ENCODE results near the gene PSEN1. TPM values are rescaled to one million over a fixed set of nuclear protein-coding genes. Genes with fewer than 3 reads are reported as not detected.

PSEN1 gene
- total RNA-seq, 1 experiment from 2014 or later = 41.4 TPM

- ATAC-seq = no peak
These were observed 34.4 kb downstream of the PSEN1 start for GRCh38 chr14:73170686-73171085.

GRCh38 chr14:73172500-73172899 is 36.2 kb downstream of the PSEN1 start:
- no peaks in the 10 kb centered on the region for H3K79me2 ChIP-seq (ENCODE audit: low read length)
- BruUV-seq (replicated peaks) = no TSS peak
- no peaks in the 10 kb centered on the region for H3F3A ChIP-seq (ENCODE audit: low read length, unreplicated experiment)
- no peaks in the 10 kb centered on the region for H3K9me2 ChIP-seq (replicated peaks; ENCODE audit: low read length)
- H3K36me3 ChIP-seq (ENCODE audit: low read depth, low read length) = peaks cover 41% of the 10 kb centered on the region
- ChIA-PET CTCF (interaction anchor here (0.6 to 2.0 kb wide), 16 partner anchors 9 to 286 kb away, joined by 3 to 32 read pairs (median 6); partner anchors contain the start of gene NUMB), POLR2A (ENCODE audit: unreplicated experiment) (interaction anchor here (0.6 kb wide), 1 partner anchor 124 kb away, joined by 3 read pairs; no protein-coding TSS in a partner anchor)
- peaks cover 7% of the 10 kb centered on the region; the same call in 1 of the 2 replicates for H4K20me1 ChIP-seq (ENCODE audit: low read length)
- no peak overlapping the region for H2AFZ ChIP-seq (ENCODE audit: low read length)
- DNase-seq = no peak
- H3K4me1 ChIP-seq (ENCODE audit: insufficient read depth, low read length) = no peaks in the 10 kb centered on the region
- H3K4me3 ChIP-seq (ENCODE audit: low read length) = no peak overlapping the region
- no peaks in the 10 kb centered on the region for H3K27me3 ChIP-seq (ENCODE audit: low read length)
- TF ChIP-seq EZH2 (IDR thresholded peaks at IDR 0.05; ENCODE audit: low read length, unreplicated experiment) (no peak), EZH2phosphoT487 (IDR thresholded peaks at IDR 0.05; ENCODE audit: borderline replicate concordance, low read length) (no peak)
- TF ChIP-seq, protein P1, sequence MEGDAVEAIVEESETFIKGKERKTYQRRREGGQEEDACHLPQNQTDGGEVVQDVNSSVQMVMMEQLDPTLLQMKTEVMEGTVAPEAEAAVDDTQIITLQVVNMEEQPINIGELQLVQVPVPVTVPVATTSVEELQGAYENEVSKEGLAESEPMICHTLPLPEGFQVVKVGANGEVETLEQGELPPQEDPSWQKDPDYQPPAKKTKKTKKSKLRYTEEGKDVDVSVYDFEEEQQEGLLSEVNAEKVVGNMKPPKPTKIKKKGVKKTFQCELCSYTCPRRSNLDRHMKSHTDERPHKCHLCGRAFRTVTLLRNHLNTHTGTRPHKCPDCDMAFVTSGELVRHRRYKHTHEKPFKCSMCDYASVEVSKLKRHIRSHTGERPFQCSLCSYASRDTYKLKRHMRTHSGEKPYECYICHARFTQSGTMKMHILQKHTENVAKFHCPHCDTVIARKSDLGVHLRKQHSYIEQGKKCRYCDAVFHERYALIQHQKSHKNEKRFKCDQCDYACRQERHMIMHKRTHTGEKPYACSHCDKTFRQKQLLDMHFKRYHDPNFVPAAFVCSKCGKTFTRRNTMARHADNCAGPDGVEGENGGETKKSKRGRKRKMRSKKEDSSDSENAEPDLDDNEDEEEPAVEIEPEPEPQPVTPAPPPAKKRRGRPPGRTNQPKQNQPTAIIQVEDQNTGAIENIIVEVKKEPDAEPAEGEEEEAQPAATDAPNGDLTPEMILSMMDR (conservative IDR thresholded peaks at IDR 0.05; ENCODE audit: low read depth, low read length) = no peak
- peak; percentile 13; the same call in 1 of the 2 replicates for ATAC-seq
- no peak overlapping the region for H3K4me2 ChIP-seq (ENCODE audit: low read length)
- no peak overlapping the region for H3K27ac ChIP-seq (ENCODE audit: low read length)
- intact Hi-C loops (cut with micrococcal nuclease) = loop anchor here (2.0 to 5.0 kb wide), 2 partner anchors 40 to 66 kb away; no protein-coding TSS in a partner anchor
- H3K9me3 ChIP-seq (ENCODE audit: low read length) = no peaks in the 10 kb centered on the region
- H3K9ac ChIP-seq (ENCODE audit: low read length) = no peak overlapping the region

More at GRCh38 chr14:73170686-73171085, 34.4 kb downstream of the PSEN1 start:
- H2AFZ ChIP-seq (ENCODE audit: low read length) = no peak overlapping the region
- H3K9me2 ChIP-seq (replicated peaks; ENCODE audit: low read length) = no peaks in the 10 kb centered on the region
- H4K20me1 ChIP-seq (ENCODE audit: low read length) = 0 out of 2 replicates have a peak, but pooled peaks cover 7% of the 10 kb centered on the region
- TF ChIP-seq, protein P1 (conservative IDR thresholded peaks at IDR 0.05; ENCODE audit: low read depth, low read length) = no peak
- no peak for TF ChIP-seq EZH2 (IDR thresholded peaks at IDR 0.05; ENCODE audit: low read length, unreplicated experiment)
- no peak for TF ChIP-seq EZH2phosphoT487 (IDR thresholded peaks at IDR 0.05; ENCODE audit: borderline replicate concordance, low read length)
- no peak overlapping the region for H3K9ac ChIP-seq (ENCODE audit: low read length)
- H3K36me3 ChIP-seq (ENCODE audit: low read depth, low read length) = peaks cover 29% of the 10 kb centered on the region
- no peaks in the 10 kb centered on the region for H3K9me3 ChIP-seq (ENCODE audit: low read length)
- H3K27ac ChIP-seq (ENCODE audit: low read length) = no peak overlapping the region
- H3K4me1 ChIP-seq (ENCODE audit: insufficient read depth, low read length) = no peaks in the 10 kb centered on the region
- H3K4me2 ChIP-seq (ENCODE audit: low read length) = no peak overlapping the region
- BruUV-seq (replicated peaks) = no TSS peak
- no peaks in the 10 kb centered on the region for H3K27me3 ChIP-seq (ENCODE audit: low read length)
- H3F3A ChIP-seq (ENCODE audit: low read length, unreplicated experiment) = no peaks in the 10 kb centered on the region
- no peaks in the 10 kb centered on the region for H3K79me2 ChIP-seq (ENCODE audit: low read length)
- H3K4me3 ChIP-seq (ENCODE audit: low read length) = no peak overlapping the region
- POLR2A ChIA-PET (ENCODE audit: unreplicated experiment) = no interaction called here
- DNase-seq = no peak
- intact Hi-C loops (cut with micrococcal nuclease) = loop anchor here (5.0 kb wide), 1 partner anchor 42 kb away; no protein-coding TSS in a partner anchor
- CTCF ChIA-PET = no interaction called here

Measured in PC-3 (cell line).